HTERT RPE-1 (cell line): Measurements from ENCODE around the gene POP4.

ENCODE experiments used
- in situ Hi-C: fragments of 300-500 bp; cut with MboI; formaldehyde crosslinking; loops from 4 replicates; pipeline ENCODE4 v1.14.3; 2020; ENCODE audit warnings: low sequenced_read_pairs

POP4 gene

DNA sequence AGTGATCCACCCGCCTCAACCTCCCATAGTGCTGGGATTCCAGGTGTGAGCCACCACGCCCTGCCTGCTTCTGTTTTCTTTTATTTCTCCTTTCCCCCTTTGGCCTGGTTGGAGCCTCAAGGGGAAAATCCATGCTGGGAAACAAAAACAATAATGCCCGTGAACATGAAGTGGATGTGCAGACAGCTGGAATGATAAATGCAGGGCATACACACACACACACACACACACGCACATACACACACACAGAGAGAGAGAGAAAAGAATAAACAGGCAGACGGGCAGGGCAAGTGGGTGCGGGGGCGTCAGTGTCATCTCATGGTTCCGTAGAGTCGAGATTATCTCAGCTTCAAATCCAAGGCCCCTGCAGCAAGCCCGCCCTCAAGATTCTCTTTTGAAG lies 54.8 kb downstream of the POP4 start:
- in situ Hi-C loops, result no loop called here

DNA sequence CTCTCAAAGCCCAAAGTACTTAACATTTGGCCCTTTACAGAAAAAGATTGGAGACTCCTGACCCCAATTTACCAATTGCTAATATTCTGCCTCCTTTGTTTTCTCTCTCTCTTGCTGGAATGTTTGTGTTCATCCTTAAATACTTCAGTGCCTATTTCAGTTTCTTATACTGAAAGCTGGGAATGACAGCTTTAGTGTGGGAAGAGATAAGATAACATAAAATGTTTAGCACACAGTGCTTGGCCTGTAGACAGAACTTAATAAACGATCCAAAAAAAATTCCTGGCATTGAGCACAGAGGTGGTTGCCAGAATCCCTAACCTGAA lies 56.2 kb downstream of the POP4 start:
- in situ Hi-C loops, result no loop called here

DNA sequence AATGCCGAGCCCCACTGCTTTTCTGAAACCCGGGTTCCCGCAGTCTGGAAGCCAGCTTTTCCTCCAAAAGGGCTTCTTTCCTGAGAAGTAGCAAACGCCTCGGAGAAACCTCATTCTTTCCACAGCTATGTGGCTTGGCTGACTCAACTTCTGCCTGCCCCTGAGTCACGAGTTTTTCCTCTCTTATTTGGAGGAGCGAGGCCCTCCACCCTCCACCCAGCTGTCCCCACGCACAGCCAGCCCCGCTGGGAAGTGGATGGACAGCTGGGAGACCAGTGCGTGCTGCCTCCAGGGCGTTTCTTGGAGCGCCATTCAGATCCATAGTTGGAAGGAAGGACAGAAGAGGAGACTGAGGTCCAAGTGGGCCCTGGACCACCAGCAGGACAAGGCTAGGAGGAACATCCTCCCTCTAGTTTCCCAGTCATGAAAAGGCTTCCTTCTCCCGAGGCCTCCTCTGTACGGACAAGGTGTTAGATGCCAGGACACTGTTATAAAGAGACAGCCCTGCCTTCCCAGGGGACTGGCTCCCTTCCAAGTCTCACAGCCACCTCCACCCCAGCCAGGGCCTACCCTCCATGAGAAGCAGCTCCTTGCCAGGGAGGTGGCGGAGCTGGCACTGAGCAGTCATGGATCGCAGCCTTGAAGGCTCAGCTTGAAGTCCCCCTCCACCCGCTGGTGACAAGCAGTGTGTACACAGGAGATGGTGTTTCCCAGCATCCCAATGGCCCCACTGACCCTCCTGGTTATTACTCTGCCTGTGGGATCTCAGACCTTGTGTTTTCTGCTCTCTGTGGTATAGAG lies 56.7 kb downstream of the POP4 start:
- in situ Hi-C loops, result no loop called here

DNA sequence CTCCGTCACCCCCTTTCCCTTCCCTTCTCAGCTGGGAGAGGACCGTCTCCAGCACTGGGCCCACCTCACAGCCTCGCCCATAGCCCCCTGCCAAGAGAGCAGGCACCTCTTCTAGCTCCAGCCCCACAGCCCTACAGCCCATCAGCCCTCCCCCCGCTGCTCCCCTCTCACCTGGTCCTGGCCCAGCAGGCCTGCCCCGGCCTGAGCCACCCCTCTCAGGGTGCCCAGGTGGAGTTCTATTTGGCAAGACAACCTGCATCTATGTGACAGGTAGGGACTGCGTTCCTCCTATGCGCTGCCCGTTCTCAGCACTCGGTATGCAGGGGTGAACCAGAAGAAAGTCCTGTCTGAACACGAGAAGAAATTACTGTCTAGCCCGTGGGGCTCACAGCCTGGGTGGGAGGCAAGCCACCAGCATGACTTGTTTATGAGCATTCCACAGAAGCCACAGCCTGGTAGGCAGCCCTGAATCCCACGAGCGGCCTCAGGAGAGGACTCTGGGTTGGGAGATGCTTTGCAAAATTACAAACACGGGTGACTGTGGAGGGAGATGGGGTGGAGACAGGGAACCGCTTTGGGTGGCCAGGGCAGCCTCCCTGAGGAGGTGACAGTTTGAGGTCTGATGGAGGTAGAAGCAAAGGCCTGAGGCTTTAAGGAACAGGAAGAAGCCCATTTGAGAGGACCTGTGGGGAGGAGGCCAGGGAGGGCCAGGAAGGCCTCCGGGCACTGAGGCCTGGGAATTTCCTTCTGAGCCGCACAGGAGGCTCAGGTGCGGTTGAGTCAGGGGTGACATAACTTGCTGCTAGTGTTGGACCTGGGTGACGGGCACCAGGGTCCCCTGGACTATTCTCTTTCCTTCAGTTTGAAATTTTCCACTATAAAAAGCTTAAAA lies 58.0 kb downstream of the POP4 start:
- in situ Hi-C loops, result no loop called here

DNA sequence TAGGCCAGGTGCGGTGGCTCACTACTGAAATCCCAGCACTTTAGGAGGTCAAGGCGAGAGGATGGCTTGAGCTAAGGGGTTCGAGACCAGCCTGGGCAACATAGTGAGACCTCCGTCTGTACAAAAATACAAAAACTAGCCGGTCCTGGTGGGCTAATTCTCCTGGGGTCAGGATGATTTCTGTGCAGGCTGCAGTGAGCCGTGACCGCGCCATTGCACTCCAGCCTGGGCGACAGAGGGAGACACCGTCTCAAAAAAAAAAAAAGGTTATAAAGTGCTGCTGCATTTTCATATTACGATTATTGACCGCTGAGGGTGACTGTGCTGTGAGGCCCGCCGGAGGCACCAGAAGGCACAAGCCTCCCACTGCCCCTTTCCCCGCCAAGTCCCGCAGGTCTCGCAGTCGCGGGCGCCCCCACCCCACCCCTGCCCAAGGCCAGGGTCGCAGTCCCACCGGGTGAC lies 58.7 kb downstream of the POP4 start:
- in situ Hi-C loops, result no loop called here

DNA sequence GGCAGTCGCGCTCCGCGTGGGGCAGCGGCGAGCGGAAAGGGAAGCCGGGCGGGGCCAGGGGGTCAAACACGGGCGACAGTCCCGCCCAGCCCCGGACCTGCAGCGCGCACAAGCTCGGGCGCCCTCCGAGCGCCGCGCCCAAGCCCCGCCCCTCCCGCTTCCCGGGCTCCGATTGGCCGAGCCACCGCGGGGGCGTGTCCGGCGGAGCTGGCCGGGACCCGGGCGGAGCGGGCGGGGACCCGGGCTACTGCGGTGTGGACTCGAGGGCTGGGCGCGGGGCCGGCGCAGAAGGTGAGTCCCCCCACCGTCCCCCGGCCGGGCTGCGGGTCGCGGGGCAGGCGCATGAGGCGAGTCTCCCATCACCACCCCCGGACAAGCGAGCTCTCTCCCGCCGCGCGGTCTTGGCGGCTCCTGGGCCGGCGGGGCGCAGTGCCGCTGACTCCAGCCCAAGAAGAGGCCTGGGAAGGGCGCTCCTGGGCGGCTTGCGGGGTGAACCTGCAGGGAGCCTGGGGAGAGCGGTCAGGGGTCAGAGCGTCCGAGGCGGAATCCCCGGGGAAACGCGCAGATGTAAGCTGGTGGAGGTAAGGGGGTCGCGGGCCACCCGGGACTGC lies 59.2 kb downstream of the POP4 start, which contains the start of gene PLEKHF1:
TSS of gene PLEKHF1 (plus strand) at position 247 of the 611 bp plus-strand sequence. CDS start 8,379 bp downstream, outside the sequence.
- in situ Hi-C loops, result no loop called here

DNA sequence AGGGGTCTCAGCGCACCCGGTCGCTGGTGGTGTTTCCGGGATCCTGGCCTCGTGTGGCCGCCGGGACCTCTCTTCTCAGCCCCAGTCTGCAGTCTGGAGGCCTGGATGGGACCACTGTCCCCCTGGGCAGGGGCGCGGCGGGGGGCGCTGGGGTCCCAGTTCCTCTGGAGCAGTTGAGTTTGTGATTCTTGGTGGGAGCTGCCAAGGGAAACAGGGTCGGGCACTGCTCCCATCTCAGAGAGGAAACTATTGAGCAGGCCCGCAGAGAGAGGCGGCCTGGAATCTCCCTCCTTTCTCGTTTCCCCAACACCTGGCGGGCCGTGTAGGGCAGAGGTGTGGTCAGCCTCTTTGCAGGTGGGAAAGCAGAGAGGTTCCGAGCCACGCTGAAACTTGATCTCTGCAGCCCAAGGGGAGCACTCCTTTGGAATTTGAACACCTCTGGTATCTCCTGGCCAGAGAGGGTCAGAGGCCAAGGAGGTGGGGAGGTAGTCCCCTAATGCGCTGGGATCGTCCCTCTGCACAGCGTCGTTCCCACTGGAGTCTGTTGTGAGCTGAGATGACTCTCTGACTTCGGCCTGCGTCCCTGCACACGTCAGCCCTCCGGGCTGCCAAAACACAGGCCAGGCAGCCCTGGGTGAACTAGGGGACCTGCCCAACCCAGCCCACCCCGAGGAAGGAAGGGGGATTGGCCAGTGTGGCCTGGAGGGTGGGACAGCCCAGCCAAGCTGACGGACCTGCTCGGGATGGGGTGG lies 59.9 kb downstream of the POP4 start:
- in situ Hi-C loops, result no loop called here
